K562 (cell line): ENCODE results near the gene SCARF2. TPM values are rescaled to one million over a fixed set of nuclear protein-coding genes. Genes with fewer than 3 reads are reported as not detected.

ENCODE experiments used
- ATF7 ChIP-seq: fragments of 450-650 bp; IDR thresholded peaks from 2 replicates; pipeline ENCODE4 v1.7.1; 2014; ENCODE audit warnings: mild to moderate bottlenecking, moderate library complexity
- BMI1 ChIP-seq: fragments of 150-350 bp; IDR thresholded peaks from 2 replicates; pipeline ENCODE4 v1.6.1; 2014; ENCODE audit warnings: low read length
- CHAMP1 ChIP-seq: fragments of 450-650 bp; IDR thresholded peaks from 2 replicates; pipeline ENCODE4 v1.6.1; 2016; ENCODE audit warnings: mild to moderate bottlenecking
- CREM ChIP-seq: IDR thresholded peaks from 2 replicates; pipeline ENCODE4 v1.6.1; 2014; ENCODE audit warnings: antibody characterized with exemption, low read depth
- CSDE1 ChIP-seq, 2 experiments: fragments of 450-650 bp; IDR thresholded peaks; 2 replicates each; pipeline ENCODE4 v1.6.1; 2016; ENCODE audit warnings: mild to moderate bottlenecking in 1 of 2
- ETV5 ChIP-seq: sonication (generic); formaldehyde crosslinking; IDR thresholded peaks from 2 replicates; pipeline ENCODE4 v1.4.0; 2020; ENCODE audit warnings: low read depth, mild to moderate bottlenecking, missing genetic modification reagents
- GABPB2 ChIP-seq: fragments of 250-450 bp; sonication (Bioruptor Pico); conservative IDR thresholded peaks from 2 replicates; pipeline ENCODE4 v1.5.1; 2021; ENCODE audit warnings: mild to moderate bottlenecking
- HCFC1 ChIP-seq: IDR thresholded peaks from 2 replicates; pipeline ENCODE4 v1.6.1; 2012; ENCODE audit warnings: low read depth, low read length, improper control_type of control experiment
- HDAC1 ChIP-seq, 2 experiments: fragments of 450-650 bp; IDR thresholded peaks; 2 replicates each; pipeline ENCODE4 v1.6.1; 2016 to 2017; ENCODE audit warnings: inconsistent platforms in 1 of 2, mild to moderate bottlenecking in 1 of 2, moderate library complexity in 1 of 2
- JUND ChIP-seq, 2 experiments: IDR thresholded peaks; 2 replicates in 1 of 2; 3 replicates in 1 of 2; pipeline ENCODE4 v1.6.1; 2011; ENCODE audit warnings: borderline replicate concordance in 2 of 2, low read depth in 2 of 2, low read length in 2 of 2, improper control_type of control experiment in 1 of 2, missing biosample characterization in 1 of 2, missing genetic modification characterization in 1 of 2, missing genetic modification reagents in 1 of 2
- MNT ChIP-seq, 2 experiments: fragments of 450-650 bp; conservative IDR thresholded peaks; 2 replicates each; pipeline ENCODE4 v1.6.1; 2017; ENCODE audit warnings: mild to moderate bottlenecking in 2 of 2, moderate library complexity in 2 of 2
- RBM15 ChIP-seq: fragments of 200-400 bp; formaldehyde crosslinking; IDR thresholded peaks from 2 replicates; pipeline ENCODE4 v1.6.1; 2018; ENCODE audit warnings: mild to moderate bottlenecking, low read length, moderate library complexity; ENCODE audit not compliant: insufficient read depth
- TCF15 ChIP-seq: fragments of 250-450 bp; sonication (Bioruptor Pico); IDR thresholded peaks from 2 replicates; pipeline ENCODE4 v1.8.0; 2022; ENCODE audit warnings: moderate library complexity, mild to moderate bottlenecking, inconsistent platforms
- YY1 ChIP-seq, 3 experiments: IDR thresholded peaks; 2 replicates each; pipeline ENCODE4 v1.6.1; 2011; ENCODE audit warnings: low read length in 2 of 3, mild to moderate bottlenecking in 2 of 3, moderate library complexity in 2 of 3, borderline replicate concordance in 1 of 3, control low read depth in 1 of 3, low read depth in 1 of 3; ENCODE audit not compliant: insufficient read depth in 3 of 3, insufficient replicate concordance in 2 of 3, control insufficient read depth in 1 of 3, insufficient read length in 1 of 3; ENCODE audit errors: extremely low read depth in 1 of 3
- ZNF174 ChIP-seq: fragments of 250-450 bp; sonication (Bioruptor Pico); IDR thresholded peaks from 2 replicates; pipeline ENCODE4 v1.4.0; 2020; ENCODE audit warnings: mild to moderate bottlenecking
- ZNF41 ChIP-seq: fragments of 250-450 bp; sonication (Bioruptor Pico); conservative IDR thresholded peaks from 2 replicates; pipeline ENCODE4 v1.4.0; 2020; ENCODE audit warnings: mild to moderate bottlenecking
- ZNF512 ChIP-seq: IDR thresholded peaks from 2 replicates; pipeline ENCODE4 v1.6.1; 2016; ENCODE audit warnings: missing genetic modification characterization, missing compliant biosample characterization
- polyA plus RNA-seq, 8 experiments: library from polyadenylated mRNA; depleted of rRNA in 4 of 8; stranded (reverse) in 5 of 8; unstranded in 3 of 8; fragments of >200 nt; fragmentation: Nextera tagmentation in 2 of 8; fragmentation: Illumina TruSeq in 1 of 8; extraction: Ambion mirVana in 2 of 8; extraction: Trizol in 1 of 8; gene quantifications; 2 replicates each; pipeline versions ENCODE4 v1.2.1 to v1.2.3, GENCODE V29; 2011 to 2014; ENCODE audit warnings: inconsistent platforms in 1 of 8, missing spikeins in 1 of 8
- total RNA-seq, 7 experiments: library from RNA; depleted of rRNA in 6 of 7; stranded (reverse); fragments of >200 nt in 6 of 7; fragmentation: Illumina TruSeq in 2 of 7; extraction: Trizol in 2 of 7; gene quantifications; 2 replicates each; pipeline versions ENCODE4 v1.2.1 to v1.2.3, GENCODE V29; 2011 to 2021; ENCODE audit warnings: low replicate concordance in 1 of 7
- TF ChIP-seq, protein P1 (sequence below): fragments of 250-450 bp; sonication (Bioruptor Pico); IDR thresholded peaks from 2 replicates; pipeline ENCODE4 v1.8.0; 2022; ENCODE audit warnings: inconsistent platforms, mild to moderate bottlenecking, moderate library complexity, borderline replicate concordance
- TF ChIP-seq, protein P2 (sequence below): fragments of 250-450 bp; sonication (Bioruptor Pico); IDR thresholded peaks from 2 replicates; pipeline ENCODE4 v1.5.0; 2021

The SCARF2 gene
- total and polyA plus RNA-seq, 9 of the 15 experiments (the other 6 are each of a cell fraction or from before 2014, with no cell fraction given) = 0.06 to 0.32 (median 0.21) TPM; not detected in 5

GRCh38 chr22:20418211-20418788 lies 19.3 kb downstream of the SCARF2 start (continued):
- TF ChIP-seq CHAMP1 (no peak), TCF15 (CRISPR knock-in tag) (no peak), RBM15 (no peak), CSDE1 (IDR thresholded peaks at IDR 0.05) (no peak), CREM (peak; percentile 30; the same call in 1 of the 2 replicates), BMI1 (peak; percentile 72), YY1 (IDR thresholded peaks at IDR 0.05; ENCODE audit: borderline replicate concordance in 1 of 3, control insufficient read depth in 1 of 3, extremely low read depth in 1 of 3, insufficient read depth in 3 of 3, insufficient read length in 1 of 3, insufficient replicate concordance in 2 of 3, low read depth in 1 of 3, low read length in 2 of 3) (peak; percentile 14 to 83 (median 82)), GABPB2 (CRISPR knock-in tag) (no peak), MNT (conservative IDR thresholded peaks at IDR 0.05) (no peak), ZNF512 (tag) (no peak), HDAC1 (IDR thresholded peaks at IDR 0.05) (peak in 1 of 2 experiments; percentile 79; a peak in 2 of 4 replicates), ATF7 (peak; percentile 77), ZNF174 (CRISPR knock-in tag) (no peak), ZNF41 (no peak), JUND (IDR thresholded peaks at IDR 0.05; ENCODE audit: borderline replicate concordance, low read depth, low read length) (peak; percentile 77), JUND (tag; IDR thresholded peaks at IDR 0.05; ENCODE audit: borderline replicate concordance, low read depth, low read length) (peak; percentile 61; the same call in 1 of the 3 replicates), HCFC1 (peak; percentile 69), ETV5 (no peak)
- TF ChIP-seq, protein P1, sequence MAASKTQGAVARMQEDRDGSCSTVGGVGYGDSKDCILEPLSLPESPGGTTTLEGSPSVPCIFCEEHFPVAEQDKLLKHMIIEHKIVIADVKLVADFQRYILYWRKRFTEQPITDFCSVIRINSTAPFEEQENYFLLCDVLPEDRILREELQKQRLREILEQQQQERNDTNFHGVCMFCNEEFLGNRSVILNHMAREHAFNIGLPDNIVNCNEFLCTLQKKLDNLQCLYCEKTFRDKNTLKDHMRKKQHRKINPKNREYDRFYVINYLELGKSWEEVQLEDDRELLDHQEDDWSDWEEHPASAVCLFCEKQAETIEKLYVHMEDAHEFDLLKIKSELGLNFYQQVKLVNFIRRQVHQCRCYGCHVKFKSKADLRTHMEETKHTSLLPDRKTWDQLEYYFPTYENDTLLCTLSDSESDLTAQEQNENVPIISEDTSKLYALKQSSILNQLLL (CRISPR knock-in tag) = no peak
- TF ChIP-seq, protein P2, sequence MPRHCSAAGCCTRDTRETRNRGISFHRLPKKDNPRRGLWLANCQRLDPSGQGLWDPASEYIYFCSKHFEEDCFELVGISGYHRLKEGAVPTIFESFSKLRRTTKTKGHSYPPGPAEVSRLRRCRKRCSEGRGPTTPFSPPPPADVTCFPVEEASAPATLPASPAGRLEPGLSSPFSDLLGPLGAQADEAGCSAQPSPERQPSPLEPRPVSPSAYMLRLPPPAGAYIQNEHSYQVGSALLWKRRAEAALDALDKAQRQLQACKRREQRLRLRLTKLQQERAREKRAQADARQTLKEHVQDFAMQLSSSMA = peak; percentile 83; the same call in 1 of the 2 replicates
